ENCODE measurements around the gene POLR1G. TPM values are rescaled to one million over a fixed set of nuclear protein-coding genes. Genes with fewer than 3 reads are reported as not detected.

POLR1G gene
- total RNA-seq, 4 donors from 2014 or later = 4.7 to 12.2 (median 8.0) TPM

GRCh38 chr19:45402298-45403061, 4.0 kb upstream of the POLR1G start:
- TF ChIP-seq POLR2AphosphoS5 (IDR thresholded peaks at IDR 0.05) (peak in 1 of 3 donors; percentile 13), CTCF (IDR thresholded peaks at IDR 0.05) (peak; percentile 29 to 74), POLR2A (IDR thresholded peaks at IDR 0.05) (no peak), EP300 (IDR thresholded peaks at IDR 0.05) (no peak)
- Histone ChIP-seq H3K9me3 (no peaks in the 10 kb centered on the region), H3K4me3 (peak overlapping the region; percentile 68), H3K27me3 (no peaks in the 10 kb centered on the region), H3K4me1 (peaks cover 83% of the 10 kb centered on the region), H3K36me3 (no peaks in the 10 kb centered on the region), H3K27ac (peak overlapping the region; percentile 96)
- DNase-seq (ENCODE audit: low spot score in 2 of 2) = peak in 1 of 2 donors; percentile 76
- 20% methylated on average over 19 of the region's 40 CpGs for WGBS

GRCh38 chr19:45403272-45403671, 3.2 kb upstream of the POLR1G start:
- 48% methylated on average over 4 of the region's 4 CpGs for WGBS
- Histone ChIP-seq H3K27ac (peak overlapping the region; percentile 96), H3K27me3 (no peaks in the 10 kb centered on the region), H3K36me3 (no peaks in the 10 kb centered on the region), H3K9me3 (no peaks in the 10 kb centered on the region), H3K4me1 (peaks cover 83% of the 10 kb centered on the region), H3K4me3 (peak overlapping the region; percentile 68)
- no peak for TF ChIP-seq CTCF (IDR thresholded peaks at IDR 0.05)
- no peak for TF ChIP-seq POLR2AphosphoS5 (IDR thresholded peaks at IDR 0.05)
- no peak for TF ChIP-seq POLR2A (IDR thresholded peaks at IDR 0.05)
- no peak for TF ChIP-seq EP300 (IDR thresholded peaks at IDR 0.05)
- DNase-seq (ENCODE audit: low spot score in 2 of 2) = no peak

GRCh38 chr19:45403781-45404556, 2.5 kb upstream of the POLR1G start:
- Histone ChIP-seq H3K4me1 (peaks cover 76% of the 10 kb centered on the region), H3K4me3 (peak overlapping the region; percentile 68), H3K27me3 (no peaks in the 10 kb centered on the region), H3K9me3 (no peaks in the 10 kb centered on the region), H3K36me3 (peaks cover 2% of the 10 kb centered on the region), H3K27ac (peak overlapping the region; percentile 96)
- peak in 1 of 2 donors; percentile 81 for DNase-seq (ENCODE audit: low spot score in 2 of 2)
- TF ChIP-seq POLR2AphosphoS5 (IDR thresholded peaks at IDR 0.05) (no peak), EP300 (IDR thresholded peaks at IDR 0.05) (no peak), CTCF (IDR thresholded peaks at IDR 0.05) (no peak), POLR2A (IDR thresholded peaks at IDR 0.05) (no peak)
- 11% methylated on average over 20 of the region's 25 CpGs for WGBS

- DNase-seq (ENCODE audit: low spot score in 2 of 2) = peak; percentile 92 to 94
- Histone ChIP-seq H3K36me3 (peaks cover 8% of the 10 kb centered on the region), H3K9me3 (no peaks in the 10 kb centered on the region), H3K27me3 (no peaks in the 10 kb centered on the region), H3K4me1 (peaks cover 67% of the 10 kb centered on the region), H3K27ac (peak within 1 kb of the TSS; percentile 96), H3K4me3 (peak within 1 kb of the TSS; percentile 68)
- no peak for TF ChIP-seq CTCF (IDR thresholded peaks at IDR 0.05)
- peak in 2 of 3 donors; percentile 36 to 45 for TF ChIP-seq POLR2AphosphoS5 (IDR thresholded peaks at IDR 0.05)
- TF ChIP-seq EP300 (IDR thresholded peaks at IDR 0.05) = no peak
- TF ChIP-seq POLR2A (IDR thresholded peaks at IDR 0.05) = peak in 1 of 2 donors; percentile 48
- 10% methylated on average over 18 of the region's 46 CpGs for WGBS
Measured at GRCh38 chr19:45404557-45405434, 1.6 kb upstream of the POLR1G start, which contains the start of gene PPP1R13L. Gene PPP1R13L (minus strand): TSS chr19:45405069. CDS start chr19:45398318, 6,751 bp downstream.

All from suprapubic skin (tissue), 4 donors.